ENCODE measurements around the gene BBIP1. TPM values are rescaled to one million over a fixed set of nuclear protein-coding genes. Genes with fewer than 3 reads are reported as not detected.

Gene BBIP1
- total and polyA plus RNA-seq, 9 of the 15 experiments (the other 6 are each of a cell fraction or from before 2014, with no cell fraction given), result 5.2 to 31.0 (median 19.4) TPM

GRCh38 chr10:110919971-110920881 lies 1.2 kb upstream of the BBIP1 start:
- Histone ChIP-seq H2AFZ (ENCODE audit: low read depth, low read length) (peak overlapping the region; percentile 64), H3K27ac (ENCODE audit: extremely low read depth, low read depth, low read length) (peak overlapping the region; percentile 90), H3K4me1 (replicated peaks in 1 of 2; ENCODE audit: control insufficient read depth in 2 of 2, insufficient read depth in 2 of 2, low read length in 2 of 2) (peaks cover 0 to 17% of the 10 kb centered on the region in 2 experiments; a peak in 2 of 5 replicates), H3K9ac (ENCODE audit: insufficient read depth in 1 of 2, low read depth in 2 of 2, low read length in 2 of 2) (peak overlapping the region; percentile 81 to 98), H3K27me3 (ENCODE audit: control insufficient read depth in 2 of 2, insufficient read depth in 2 of 2, low read length in 2 of 2) (no peaks in the 10 kb centered on the region), H3K9me1 (ENCODE audit: control insufficient read depth, insufficient read depth, low read length) (no peaks in the 10 kb centered on the region), H3K9me3 (replicated peaks; ENCODE audit: control insufficient read depth, insufficient read depth, low read depth, low read length) (no peaks in the 10 kb centered on the region), H4K20me1 (replicated peaks; ENCODE audit: control insufficient read depth, insufficient read depth, low read length) (no peaks in the 10 kb centered on the region), H3K79me2 (ENCODE audit: control insufficient read depth, insufficient read depth, low read length) (peaks cover 58% of the 10 kb centered on the region), H3K4me3 (peak overlapping the region; percentile 82), H3K36me3 (ENCODE audit: control insufficient read depth, insufficient read depth, low read length) (no peaks in the 10 kb centered on the region), H3K4me2 (ENCODE audit: insufficient read depth, low read length) (peak overlapping the region; percentile 95)
- DNase-seq (ENCODE audit: extremely low read depth in 1 of 4, low spot score in 3 of 4) (peak in 3 of 4 experiments; percentile 5 to 47 (median 30)), FAIRE-seq (no peak), ATAC-seq (peak; percentile 18)
- WGBS (ENCODE audit: insufficient coverage, low coverage, missing lambda C conversion rate), result 3% methylated on average over 10 of the region's 44 CpGs
- POLR2A ChIA-PET, result interaction anchor here (1.1 to 1.5 kb wide), 2 partner anchors 57 to 146 kb away, joined by 3 to 4 read pairs; no protein-coding TSS in a partner anchor
- in situ Hi-C loops (cut with MboI) (no loop called here), intact Hi-C loops (cut with micrococcal nuclease) (no loop called here)
- CTCF ChIA-PET (ENCODE audit: low intra/inter-chr PET ratio), result no interaction called here
- BruUV-seq (replicated peaks), result TSS peak; percentile 58
- TF ChIP-seq ZFX (CRISPR knock-in tag; IDR thresholded peaks at IDR 0.05) (peak; percentile 32; the same call in 1 of the 2 replicates), MAZ (CRISPR knock-in tag; conservative IDR thresholded peaks at IDR 0.05 in 1 of 2, IDR thresholded peaks at IDR 0.05 in 1 of 2) (peak in 1 of 2 experiments; percentile 1; a peak in 1 of 4 replicates), AFF1 (IDR thresholded peaks at IDR 0.05; ENCODE audit: low read depth in 1 of 2, partially characterized antibody in 2 of 2) (peak in 1 of 2 experiments; percentile 94), UBTF (IDR thresholded peaks at IDR 0.05; ENCODE audit: borderline replicate concordance in 1 of 2, low read depth in 2 of 2, low read length in 2 of 2) (0 out of 4 replicates have a peak, but pooled peaks of 1 of the 2 experiments have one; percentile 3), ETS2 (tag; IDR thresholded peaks at IDR 0.05; ENCODE audit: borderline replicate concordance, poor library complexity, severe bottlenecking) (no peak), ETS1 (conservative IDR thresholded peaks at IDR 0.05; ENCODE audit: control insufficient read depth, low read depth, low read length) (0 out of 2 replicates have a peak, but pooled peaks have one; percentile 1), ZBTB7A (IDR thresholded peaks at IDR 0.05; ENCODE audit: borderline replicate concordance, control insufficient read depth, low read depth, low read length) (peak; percentile 14; the same call in 1 of the 2 replicates), KDM1A (IDR thresholded peaks at IDR 0.05) (peak in 1 of 2 experiments; percentile 98; a peak in 2 of 4 replicates)

All from K562 (cell line).